ENCODE data around the gene HSPBAP1.

GRCh38 chr3:122692674-122693073 is 101.0 kb downstream of the HSPBAP1 start:
- TF ChIP-seq TCF4 (CRISPR knock-in tag; IDR thresholded peaks at IDR 0.05; ENCODE audit: borderline replicate concordance) (no peak), ZNF565 (CRISPR knock-in tag; conservative IDR thresholded peaks at IDR 0.05; ENCODE audit: low read depth) (no peak)

All from SK-N-SH treated with all-trans-retinoic acid at 6 μM for 48 hours (cell line).